Anterior cingulate cortex (tissue), 58 donors: Measurements from ENCODE around the gene CEP112.

Experiments used
- DNase-seq, 58 donors: peaks; one replicate each; lab custom pipeline; 2025; lab: John Stamatoyannopoulos, UW

Gene CEP112

DNA sequence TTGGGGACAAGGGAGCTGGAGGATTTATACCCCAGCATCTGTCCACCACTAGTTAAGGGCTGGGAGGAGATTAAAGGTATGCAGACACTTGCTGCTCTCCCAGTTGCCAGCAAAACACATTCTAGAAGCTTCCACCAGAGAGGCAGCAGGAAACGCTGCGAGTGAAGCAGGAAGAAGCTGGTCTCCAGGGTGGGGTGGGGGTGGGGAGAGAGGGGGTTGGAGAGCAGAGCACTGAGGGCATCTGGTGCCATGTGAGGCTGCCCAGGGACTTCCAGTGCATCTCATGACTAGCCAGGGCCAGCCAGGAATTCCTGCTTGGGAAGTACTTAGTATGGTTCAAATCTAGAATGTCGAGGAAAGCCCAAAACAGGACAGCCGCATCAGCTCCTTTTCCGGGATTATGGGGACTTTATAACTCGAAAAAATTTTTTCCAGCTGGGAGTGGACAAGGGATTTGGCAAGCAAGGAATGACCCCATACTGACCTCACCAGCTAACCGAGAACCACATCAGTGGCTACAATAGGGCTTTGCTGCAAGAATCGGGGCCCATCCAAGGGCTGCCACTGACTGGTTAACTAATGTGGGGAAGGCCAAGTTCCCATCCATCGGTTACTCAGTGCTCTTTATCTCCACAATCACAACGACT, 604.3 kb downstream of the CEP112 start:
- DNase-seq = no peak

DNA sequence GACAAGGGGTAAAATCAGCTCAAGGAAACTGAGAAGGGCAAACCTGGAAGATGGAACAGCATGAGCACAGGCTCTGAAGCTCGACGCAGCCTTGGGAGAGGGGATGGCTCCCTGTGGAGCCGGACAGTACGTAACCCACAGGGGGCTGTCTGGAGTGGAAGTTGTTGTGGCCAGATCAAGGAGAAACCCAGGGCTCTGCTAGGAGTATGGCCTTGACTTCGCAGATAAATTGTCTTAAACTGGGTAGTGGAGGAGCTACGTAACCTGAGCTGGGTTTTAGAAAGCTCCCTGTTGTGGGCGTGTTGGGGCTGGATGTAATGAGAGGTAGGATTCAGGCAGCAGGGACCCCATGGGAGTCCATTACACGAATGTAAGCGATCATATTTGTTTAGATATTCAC, 605.0 kb downstream of the CEP112 start:
- no peak for DNase-seq
